ENCODE data around the gene PROB1. TPM values are rescaled to one million over a fixed set of nuclear protein-coding genes. Genes with fewer than 3 reads are reported as not detected.

PROB1 gene
- total and polyA plus RNA-seq, 9 of the 15 experiments (the other 6 are each of a cell fraction or from before 2014, with no cell fraction given), result 0.01 to 1.8 (median 0.47) TPM

DNA sequence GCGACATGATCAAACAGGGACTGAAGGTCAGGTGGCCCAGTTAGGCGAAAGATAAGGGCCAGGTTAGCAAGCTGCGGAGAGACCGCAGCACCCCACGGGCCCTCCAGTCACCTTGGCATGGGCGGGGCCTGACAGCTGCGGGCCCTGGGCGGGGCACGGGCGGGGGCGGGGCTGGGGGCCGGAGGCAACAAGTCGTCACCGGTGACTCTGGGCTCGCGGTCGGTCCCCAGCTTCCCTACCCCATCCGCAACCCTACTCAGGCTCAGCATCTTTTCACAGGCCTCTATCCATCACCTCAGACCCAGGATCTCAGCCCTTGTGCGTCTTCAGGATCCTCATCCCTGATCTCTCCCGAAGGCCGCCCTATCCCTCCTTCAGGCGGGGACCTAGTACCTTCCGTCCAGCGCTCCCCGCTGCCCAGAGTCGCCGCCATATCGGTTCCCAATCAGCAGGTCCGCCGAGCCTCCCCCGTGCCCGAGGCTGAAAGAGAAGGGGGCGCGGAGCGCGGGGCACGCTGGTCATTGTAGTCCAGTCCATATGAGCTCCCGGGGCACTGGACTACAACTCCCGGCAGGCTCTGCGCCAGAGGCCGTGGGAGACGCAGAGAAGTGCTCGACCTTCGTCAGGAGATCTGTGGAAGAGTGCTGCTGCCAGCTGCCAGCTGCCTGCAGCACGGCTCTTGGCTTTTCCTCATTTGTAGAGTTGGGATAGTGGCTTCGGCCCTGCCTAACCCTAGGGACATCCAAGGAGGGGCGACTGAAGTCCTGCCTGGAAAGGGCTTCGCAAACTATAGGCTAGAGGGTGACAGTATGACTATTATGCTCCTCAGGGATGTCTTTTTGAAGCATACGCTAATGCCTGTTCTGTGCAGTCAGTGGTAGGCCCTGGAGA lies 44.4 kb upstream of the PROB1 start, which contains the start of gene DNAJC18 (continued):
- TF ChIP-seq, protein P1, sequence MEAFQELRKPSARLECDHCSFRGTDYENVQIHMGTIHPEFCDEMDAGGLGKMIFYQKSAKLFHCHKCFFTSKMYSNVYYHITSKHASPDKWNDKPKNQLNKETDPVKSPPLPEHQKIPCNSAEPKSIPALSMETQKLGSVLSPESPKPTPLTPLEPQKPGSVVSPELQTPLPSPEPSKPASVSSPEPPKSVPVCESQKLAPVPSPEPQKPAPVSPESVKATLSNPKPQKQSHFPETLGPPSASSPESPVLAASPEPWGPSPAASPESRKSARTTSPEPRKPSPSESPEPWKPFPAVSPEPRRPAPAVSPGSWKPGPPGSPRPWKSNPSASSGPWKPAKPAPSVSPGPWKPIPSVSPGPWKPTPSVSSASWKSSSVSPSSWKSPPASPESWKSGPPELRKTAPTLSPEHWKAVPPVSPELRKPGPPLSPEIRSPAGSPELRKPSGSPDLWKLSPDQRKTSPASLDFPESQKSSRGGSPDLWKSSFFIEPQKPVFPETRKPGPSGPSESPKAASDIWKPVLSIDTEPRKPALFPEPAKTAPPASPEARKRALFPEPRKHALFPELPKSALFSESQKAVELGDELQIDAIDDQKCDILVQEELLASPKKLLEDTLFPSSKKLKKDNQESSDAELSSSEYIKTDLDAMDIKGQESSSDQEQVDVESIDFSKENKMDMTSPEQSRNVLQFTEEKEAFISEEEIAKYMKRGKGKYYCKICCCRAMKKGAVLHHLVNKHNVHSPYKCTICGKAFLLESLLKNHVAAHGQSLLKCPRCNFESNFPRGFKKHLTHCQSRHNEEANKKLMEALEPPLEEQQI (IDR thresholded peaks at IDR 0.05), result no peak
- TF ChIP-seq HDAC1 (IDR thresholded peaks at IDR 0.05) (peak in 1 of 2 experiments; percentile 78; a peak in 2 of 4 replicates), NCOA4 (IDR thresholded peaks at IDR 0.05; ENCODE audit: partially characterized antibody) (no peak), SMARCA5 (IDR thresholded peaks at IDR 0.05) (0 out of 2 replicates have a peak, but pooled peaks have one; percentile 14), CTBP1 (IDR thresholded peaks at IDR 0.05; ENCODE audit: borderline replicate concordance) (peak; percentile 100), EP400 (IDR thresholded peaks at IDR 0.05) (peak; percentile 61), RUNX1 (IDR thresholded peaks at IDR 0.05; ENCODE audit: low read depth) (no peak), TAF15 (IDR thresholded peaks at IDR 0.05; ENCODE audit: low read depth, low read length) (no peak), SIRT6 (IDR thresholded peaks at IDR 0.05; ENCODE audit: low read depth, low read length) (no peak), STAG1 (CRISPR knock-in tag; IDR thresholded peaks at IDR 0.05; ENCODE audit: borderline replicate concordance) (no peak), PCBP2 (IDR thresholded peaks at IDR 0.05; ENCODE audit: low read depth, low read length, poor library complexity, severe bottlenecking) (no peak), ETV5 (CRISPR knock-in tag; IDR thresholded peaks at IDR 0.05; ENCODE audit: low read depth) (no peak), YY1 (IDR thresholded peaks at IDR 0.05; ENCODE audit: borderline replicate concordance in 1 of 3, control insufficient read depth in 1 of 3, extremely low read depth in 1 of 3, insufficient read depth in 3 of 3, insufficient read length in 1 of 3, insufficient replicate concordance in 2 of 3, low read depth in 1 of 3, low read length in 2 of 3) (peak in 2 of 3 experiments; percentile 36 to 45)
- TF ChIP-seq, protein P2, sequence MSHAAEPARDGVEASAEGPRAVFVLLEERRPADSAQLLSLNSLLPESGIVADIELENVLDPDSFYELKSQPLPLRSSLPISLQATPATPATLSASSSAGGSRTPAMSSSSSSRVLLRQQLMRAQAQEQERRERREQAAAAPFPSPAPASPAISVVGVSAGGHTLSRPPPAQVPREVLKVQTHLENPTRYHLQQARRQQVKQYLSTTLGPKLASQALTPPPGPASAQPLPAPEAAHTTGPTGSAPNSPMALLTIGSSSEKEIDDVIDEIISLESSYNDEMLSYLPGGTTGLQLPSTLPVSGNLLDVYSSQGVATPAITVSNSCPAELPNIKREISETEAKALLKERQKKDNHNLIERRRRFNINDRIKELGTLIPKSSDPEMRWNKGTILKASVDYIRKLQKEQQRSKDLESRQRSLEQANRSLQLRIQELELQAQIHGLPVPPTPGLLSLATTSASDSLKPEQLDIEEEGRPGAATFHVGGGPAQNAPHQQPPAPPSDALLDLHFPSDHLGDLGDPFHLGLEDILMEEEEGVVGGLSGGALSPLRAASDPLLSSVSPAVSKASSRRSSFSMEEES (CRISPR knock-in tag; IDR thresholded peaks at IDR 0.05), result no peak
- TF ChIP-seq, protein P3, sequence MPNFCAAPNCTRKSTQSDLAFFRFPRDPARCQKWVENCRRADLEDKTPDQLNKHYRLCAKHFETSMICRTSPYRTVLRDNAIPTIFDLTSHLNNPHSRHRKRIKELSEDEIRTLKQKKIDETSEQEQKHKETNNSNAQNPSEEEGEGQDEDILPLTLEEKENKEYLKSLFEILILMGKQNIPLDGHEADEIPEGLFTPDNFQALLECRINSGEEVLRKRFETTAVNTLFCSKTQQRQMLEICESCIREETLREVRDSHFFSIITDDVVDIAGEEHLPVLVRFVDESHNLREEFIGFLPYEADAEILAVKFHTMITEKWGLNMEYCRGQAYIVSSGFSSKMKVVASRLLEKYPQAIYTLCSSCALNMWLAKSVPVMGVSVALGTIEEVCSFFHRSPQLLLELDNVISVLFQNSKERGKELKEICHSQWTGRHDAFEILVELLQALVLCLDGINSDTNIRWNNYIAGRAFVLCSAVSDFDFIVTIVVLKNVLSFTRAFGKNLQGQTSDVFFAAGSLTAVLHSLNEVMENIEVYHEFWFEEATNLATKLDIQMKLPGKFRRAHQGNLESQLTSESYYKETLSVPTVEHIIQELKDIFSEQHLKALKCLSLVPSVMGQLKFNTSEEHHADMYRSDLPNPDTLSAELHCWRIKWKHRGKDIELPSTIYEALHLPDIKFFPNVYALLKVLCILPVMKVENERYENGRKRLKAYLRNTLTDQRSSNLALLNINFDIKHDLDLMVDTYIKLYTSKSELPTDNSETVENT (CRISPR knock-in tag; IDR thresholded peaks at IDR 0.05), result no peak
